Measurements from ENCODE around the gene LAGE3.

DNA sequence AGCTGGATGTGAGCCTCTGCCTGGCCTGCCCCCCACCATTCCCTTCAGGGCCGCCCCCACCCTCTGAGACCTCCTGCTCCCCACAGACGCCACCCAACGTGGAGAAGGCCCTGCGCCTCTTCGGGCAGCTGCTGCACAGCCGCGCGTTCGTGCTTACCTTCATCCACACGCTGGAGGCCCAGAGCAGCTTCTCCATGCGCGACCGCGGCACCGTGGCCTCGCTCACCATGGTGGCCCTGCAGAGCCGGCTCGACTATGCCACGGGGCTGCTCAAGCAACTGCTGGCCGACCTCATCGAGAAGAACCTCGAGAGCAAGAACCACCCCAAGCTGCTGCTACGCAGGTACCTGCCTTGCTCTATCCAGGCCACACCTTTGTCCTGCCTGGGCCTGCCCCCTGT lies 10.9 kb downstream of the LAGE3 start:
- TF ChIP-seq EZH2 (IDR thresholded peaks at IDR 0.05; ENCODE audit: insufficient read depth, poor library complexity, severe bottlenecking): no peak
- no peak for TF ChIP-seq EZH2phosphoT487 (IDR thresholded peaks at IDR 0.05; ENCODE audit: insufficient read depth, low read depth)

Measured in GM23248 (cell line).